ACC112 (cell line): ENCODE measurements around the gene CRYBA4.

Source experiments
- H2AFZ ChIP-seq: fragments of 200-600 bp; sonication (generic); one replicate; pipeline ENCODE4 v1.6.0; 2017; ENCODE audit warnings: antibody characterized with exemption, low read length; ENCODE audit not compliant: unreplicated experiment
- H3K27ac ChIP-seq: fragments of 200-600 bp; sonication (generic); 2 replicates; pipeline ENCODE4 v1.5.1; 2014; ENCODE audit warnings: low read depth, mild to moderate bottlenecking, antibody characterized with exemption, low read length, moderate library complexity
- H3K27me3 ChIP-seq: fragments of 200-600 bp; sonication (generic); 2 replicates; pipeline ENCODE4 v1.6.1; 2014; ENCODE audit warnings: mild to moderate bottlenecking, antibody characterized with exemption, low read length, moderate library complexity, mixed read lengths; ENCODE audit not compliant: insufficient read depth
- H3K36me3 ChIP-seq: fragments of 200-600 bp; sonication (generic); 2 replicates; pipeline ENCODE4 v1.6.1; 2016; ENCODE audit warnings: mild to moderate bottlenecking, antibody characterized with exemption, low read length, moderate library complexity, mixed read lengths; ENCODE audit not compliant: insufficient read depth
- H3K4me1 ChIP-seq: fragments of 200-600 bp; sonication (generic); one replicate; pipeline ENCODE4 v1.6.1; 2016; ENCODE audit warnings: low read length, mixed read lengths; ENCODE audit not compliant: insufficient read depth, unreplicated experiment, control insufficient read depth
- H3K4me3 ChIP-seq: fragments of 200-600 bp; sonication (generic); 2 replicates; pipeline ENCODE4 v1.5.1; 2014; ENCODE audit warnings: mild to moderate bottlenecking, low read depth, low read length
- H3K79me2 ChIP-seq: fragments of 200-600 bp; sonication (generic); one replicate; pipeline ENCODE4 v1.6.0; 2016; ENCODE audit warnings: low read length; ENCODE audit not compliant: control insufficient read depth, unreplicated experiment, insufficient read depth

The CRYBA4 gene

DNA sequence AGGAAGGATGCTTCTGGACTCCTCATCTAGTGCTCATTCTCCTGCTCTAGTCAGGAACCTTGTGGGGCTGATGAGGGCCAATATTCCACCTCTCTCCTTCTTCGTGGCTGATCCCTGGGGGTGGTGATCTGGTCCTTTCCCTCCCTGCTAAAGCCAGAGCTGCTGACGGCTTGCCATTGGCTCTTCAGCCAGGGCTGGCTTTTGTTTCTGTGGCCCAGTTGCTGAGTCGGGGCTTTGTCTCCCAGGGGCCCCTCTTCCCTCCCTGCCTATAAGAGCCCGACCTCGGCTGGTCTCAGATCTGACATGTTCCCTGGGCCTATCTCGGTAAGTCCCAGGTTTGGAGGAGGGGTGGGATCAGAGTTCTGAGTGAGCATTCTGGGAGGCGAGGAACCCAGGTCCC, at the start of gene CRYBA4:
Gene CRYBA4, plus strand, starts transcription at position 301 of the 400 bp plus-strand sequence. CDS start 634 bp downstream, outside the sequence.
- Histone ChIP-seq H3K4me1 (no peaks in the 10 kb centered on the region), H3K36me3 (no peaks in the 10 kb centered on the region), H3K4me3 (no peak within 1 kb of the TSS), H3K79me2 (no peaks in the 10 kb centered on the region), H3K27me3 (no peaks in the 10 kb centered on the region), H3K27ac (no peak within 1 kb of the TSS), H2AFZ (no peak within 1 kb of the TSS)

- peaks cover under 1% of the 10 kb centered on the region for H3K79me2 ChIP-seq
- no peak overlapping the region for H3K27ac ChIP-seq
- no peaks in the 10 kb centered on the region for H3K4me1 ChIP-seq
- no peak overlapping the region for H3K4me3 ChIP-seq
- no peaks in the 10 kb centered on the region for H3K36me3 ChIP-seq
- no peaks in the 10 kb centered on the region for H3K27me3 ChIP-seq
- no peak overlapping the region for H2AFZ ChIP-seq
These were observed 48.6 kb upstream of the CRYBA4 start for GRCh38 chr22:26573026-26573662.

DNA sequence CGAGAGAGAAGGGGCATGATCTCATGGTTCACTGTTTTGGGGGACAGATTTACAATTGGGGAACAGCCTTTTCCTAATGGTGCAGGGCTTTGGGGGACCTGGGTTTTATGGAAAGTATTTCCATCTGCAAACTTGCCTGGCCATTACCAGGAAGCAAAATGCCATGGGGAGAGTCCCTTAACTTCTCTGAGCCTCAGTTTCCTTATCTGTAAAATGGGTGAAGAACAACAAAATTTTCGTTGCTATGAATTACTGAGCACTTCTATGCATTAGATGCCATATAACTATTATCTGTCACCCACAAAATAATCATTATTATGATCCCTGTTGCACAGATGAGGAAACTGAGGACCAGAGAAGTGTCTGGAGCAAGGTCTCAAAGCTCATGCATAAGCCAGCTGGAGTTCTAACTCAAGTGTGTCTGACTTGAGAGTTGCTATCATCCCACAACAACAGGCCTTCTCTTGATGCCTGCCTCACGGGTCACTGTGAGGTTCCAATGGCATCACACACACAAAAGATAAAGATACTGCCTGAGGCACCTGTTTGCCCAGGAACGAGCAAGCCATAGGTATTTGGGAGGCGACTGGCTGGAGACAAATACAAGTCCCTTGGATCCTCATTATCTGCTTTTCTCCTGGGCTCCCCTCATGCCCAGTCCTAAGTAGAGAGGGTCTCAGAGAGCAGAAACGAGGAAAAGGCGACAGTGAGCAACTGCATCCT, 47.6 kb upstream of the CRYBA4 start:
- Histone ChIP-seq H2AFZ (no peak overlapping the region), H3K79me2 (peaks cover 4% of the 10 kb centered on the region), H3K27me3 (no peaks in the 10 kb centered on the region), H3K36me3 (no peaks in the 10 kb centered on the region), H3K27ac (no peak overlapping the region), H3K4me3 (no peak overlapping the region), H3K4me1 (no peaks in the 10 kb centered on the region)

DNA sequence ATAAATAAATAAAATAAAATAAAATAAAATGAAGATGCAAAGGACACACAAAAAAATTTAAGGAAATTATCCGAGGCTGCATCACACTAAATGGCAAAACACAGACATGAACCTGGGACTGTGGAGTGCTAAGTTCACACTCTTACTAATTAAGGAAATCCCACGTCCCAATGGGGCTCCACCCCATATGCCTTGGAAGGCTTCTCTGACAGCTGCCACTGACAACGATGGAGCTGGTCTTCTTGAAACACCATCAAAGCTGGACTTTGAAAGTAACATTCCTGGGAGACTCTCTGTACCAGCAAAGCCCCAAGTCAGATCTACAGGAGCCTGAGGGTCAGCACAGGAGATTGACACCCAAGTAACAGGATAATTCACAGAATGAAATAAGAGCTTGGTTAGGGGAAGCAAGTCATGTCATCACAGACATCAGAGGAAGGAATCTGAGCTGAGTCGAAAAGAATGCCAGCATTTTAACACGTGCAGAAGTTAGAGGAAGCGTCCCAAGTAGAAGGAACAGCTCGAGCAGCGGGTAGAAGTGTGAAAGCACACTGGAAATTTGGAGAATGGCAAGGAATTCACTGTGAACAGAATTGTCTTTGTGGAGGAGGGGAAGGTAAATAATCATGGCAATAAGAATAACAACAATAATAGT, 45.6 kb upstream of the CRYBA4 start:
- Histone ChIP-seq H3K36me3 (no peaks in the 10 kb centered on the region), H3K27ac (no peak overlapping the region), H3K79me2 (peaks cover 6% of the 10 kb centered on the region), H3K4me3 (no peak overlapping the region), H2AFZ (no peak overlapping the region), H3K4me1 (no peaks in the 10 kb centered on the region), H3K27me3 (no peaks in the 10 kb centered on the region)

- Histone ChIP-seq H3K4me3 (no peak overlapping the region), H3K79me2 (peaks cover 6% of the 10 kb centered on the region), H3K36me3 (no peaks in the 10 kb centered on the region), H2AFZ (no peak overlapping the region), H3K4me1 (no peaks in the 10 kb centered on the region), H3K27me3 (no peaks in the 10 kb centered on the region), H3K27ac (no peak overlapping the region)
These were observed 44.7 kb upstream of the CRYBA4 start for GRCh38 chr22:26577081-26577480.

- H3K4me1 ChIP-seq = no peaks in the 10 kb centered on the region
- H3K27me3 ChIP-seq = no peaks in the 10 kb centered on the region
- no peaks in the 10 kb centered on the region for H3K36me3 ChIP-seq
- H3K4me3 ChIP-seq = no peak overlapping the region
- peaks cover 10% of the 10 kb centered on the region for H3K79me2 ChIP-seq
- no peak overlapping the region for H2AFZ ChIP-seq
- H3K27ac ChIP-seq = no peak overlapping the region
These were observed 42.4 kb upstream of the CRYBA4 start for GRCh38 chr22:26579331-26579886.

- H3K27ac ChIP-seq = no peak overlapping the region
- peaks cover 10% of the 10 kb centered on the region for H3K79me2 ChIP-seq
- H3K4me3 ChIP-seq = no peak overlapping the region
- no peaks in the 10 kb centered on the region for H3K36me3 ChIP-seq
- no peak overlapping the region for H2AFZ ChIP-seq
- peaks cover 7% of the 10 kb centered on the region for H3K4me1 ChIP-seq
- no peaks in the 10 kb centered on the region for H3K27me3 ChIP-seq
These were observed 41.4 kb upstream of the CRYBA4 start for GRCh38 chr22:26580240-26580962.

- Histone ChIP-seq H3K27ac (no peak overlapping the region), H3K4me3 (no peak overlapping the region), H2AFZ (no peak overlapping the region), H3K27me3 (no peaks in the 10 kb centered on the region), H3K36me3 (no peaks in the 10 kb centered on the region), H3K4me1 (peaks cover 10% of the 10 kb centered on the region), H3K79me2 (peaks cover 10% of the 10 kb centered on the region)
These were observed 40.7 kb upstream of the CRYBA4 start for GRCh38 chr22:26581026-26581425.

GRCh38 chr22:26581633-26582168, 40.1 kb upstream of the CRYBA4 start:
- Histone ChIP-seq H3K27me3 (no peaks in the 10 kb centered on the region), H3K36me3 (no peaks in the 10 kb centered on the region), H3K27ac (no peak overlapping the region), H2AFZ (no peak overlapping the region), H3K4me3 (no peak overlapping the region), H3K4me1 (peaks cover 10% of the 10 kb centered on the region), H3K79me2 (peaks cover 10% of the 10 kb centered on the region)

DNA sequence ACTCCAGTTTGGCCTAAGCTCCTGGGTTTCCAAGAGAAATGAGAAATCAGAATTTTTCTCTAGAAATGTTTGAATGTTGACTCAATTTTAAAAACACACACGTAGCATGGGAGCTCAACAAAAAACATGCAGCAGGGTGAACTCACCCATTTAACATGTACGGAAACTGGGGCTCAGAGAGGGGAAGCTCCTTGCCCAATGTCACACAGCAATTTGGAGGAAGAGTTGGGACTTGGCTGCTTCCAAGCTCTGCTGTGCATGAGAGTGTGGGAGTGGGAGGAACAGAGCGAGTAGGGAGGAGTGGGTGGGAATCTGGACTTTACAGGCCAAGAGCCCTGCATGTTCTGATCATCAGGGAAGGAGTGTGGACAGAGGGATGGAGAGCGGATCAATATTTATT, 37.8 kb upstream of the CRYBA4 start:
- no peak overlapping the region for H3K4me3 ChIP-seq
- no peak overlapping the region for H2AFZ ChIP-seq
- peaks cover 10% of the 10 kb centered on the region for H3K4me1 ChIP-seq
- no peaks in the 10 kb centered on the region for H3K27me3 ChIP-seq
- H3K79me2 ChIP-seq = peaks cover 10% of the 10 kb centered on the region
- H3K27ac ChIP-seq = no peak overlapping the region
- no peaks in the 10 kb centered on the region for H3K36me3 ChIP-seq
